ENCODE measurements around the gene SLC26A6. TPM values are rescaled to one million over a fixed set of nuclear protein-coding genes. Genes with fewer than 3 reads are reported as not detected.

The SLC26A6 gene
- total RNA-seq, 2 donors from 2014 or later, result 34.9 to 37.6 TPM

GRCh38 chr3:48592519-48593087 lies 42.7 kb downstream of the SLC26A6 start:
- Mint-ChIP-seq H3K9me3 (no peaks in the 10 kb centered on the region), H3K4me3 (no peak overlapping the region)

GRCh38 chr3:48591886-48592518 lies 43.3 kb downstream of the SLC26A6 start:
- no peak for ATAC-seq (replicated peaks)
- H3K4me1 Mint-ChIP-seq, result peaks cover 10% of the 10 kb centered on the region

More at GRCh38 chr3:48592519-48593087, 42.7 kb downstream of the SLC26A6 start:
- Mint-ChIP-seq H3K4me1 (peaks cover 10% of the 10 kb centered on the region), H3K27ac (no peak overlapping the region), H3K27me3 (peaks cover 37% of the 10 kb centered on the region), H3K36me3 (ENCODE audit: low read depth) (no peaks in the 10 kb centered on the region)
- ATAC-seq (replicated peaks), result no peak

GRCh38 chr3:48591436-48591835 lies 43.8 kb downstream of the SLC26A6 start:
- H3K4me3 Mint-ChIP-seq, result no peak overlapping the region
- no peak overlapping the region for H3K27ac Mint-ChIP-seq
- ATAC-seq (replicated peaks), result no peak
- peaks cover 10% of the 10 kb centered on the region for H3K4me1 Mint-ChIP-seq
- H3K9me3 Mint-ChIP-seq, result no peaks in the 10 kb centered on the region
- H3K27me3 Mint-ChIP-seq, result peaks cover 39% of the 10 kb centered on the region
- H3K36me3 Mint-ChIP-seq (ENCODE audit: low read depth), result no peaks in the 10 kb centered on the region

More at GRCh38 chr3:48591886-48592518, 43.3 kb downstream of the SLC26A6 start:
- no peaks in the 10 kb centered on the region for H3K9me3 Mint-ChIP-seq
- peaks cover 37% of the 10 kb centered on the region for H3K27me3 Mint-ChIP-seq
- H3K4me3 Mint-ChIP-seq, result no peak overlapping the region
- no peak overlapping the region for H3K27ac Mint-ChIP-seq
- H3K36me3 Mint-ChIP-seq (ENCODE audit: low read depth), result no peaks in the 10 kb centered on the region

GRCh38 chr3:48588230-48588629 lies 47.0 kb downstream of the SLC26A6 start:
- no peaks in the 10 kb centered on the region for H3K9me3 Mint-ChIP-seq
- no peak for ATAC-seq (replicated peaks)
- H3K27me3 Mint-ChIP-seq, result peaks cover 30% of the 10 kb centered on the region
- H3K36me3 Mint-ChIP-seq (ENCODE audit: low read depth), result no peaks in the 10 kb centered on the region
- peaks cover 6% of the 10 kb centered on the region for H3K4me1 Mint-ChIP-seq
- no peak overlapping the region for H3K4me3 Mint-ChIP-seq
- H3K27ac Mint-ChIP-seq, result no peak overlapping the region

- Mint-ChIP-seq H3K27ac (no peak overlapping the region), H3K4me3 (no peak overlapping the region), H3K27me3 (peaks cover 27% of the 10 kb centered on the region), H3K36me3 (ENCODE audit: low read depth) (no peaks in the 10 kb centered on the region), H3K4me1 (peaks cover 6% of the 10 kb centered on the region), H3K9me3 (no peaks in the 10 kb centered on the region)
- ATAC-seq (replicated peaks), result no peak
These were observed 47.6 kb downstream of the SLC26A6 start for GRCh38 chr3:48587686-48588085.

- H3K9me3 Mint-ChIP-seq, result no peaks in the 10 kb centered on the region
- H3K27me3 Mint-ChIP-seq, result peaks cover 18% of the 10 kb centered on the region
- no peak for ATAC-seq (replicated peaks)
- peak overlapping the region; percentile 20 for H3K27ac Mint-ChIP-seq
- no peaks in the 10 kb centered on the region for H3K36me3 Mint-ChIP-seq (ENCODE audit: low read depth)
- no peak overlapping the region for H3K4me3 Mint-ChIP-seq
- H3K4me1 Mint-ChIP-seq, result no peaks in the 10 kb centered on the region
These were observed 49.9 kb downstream of the SLC26A6 start for GRCh38 chr3:48585411-48585810.

- no peak for ATAC-seq (replicated peaks)
These were observed 50.4 kb downstream of the SLC26A6 start for GRCh38 chr3:48584836-48585235.

GRCh38 chr3:48581621-48582481 lies 53.4 kb downstream of the SLC26A6 start:
- no peak for ATAC-seq (replicated peaks)
- Mint-ChIP-seq H3K4me1 (no peaks in the 10 kb centered on the region), H3K9me3 (no peaks in the 10 kb centered on the region), H3K4me3 (no peak overlapping the region), H3K27ac (peak overlapping the region; percentile 32), H3K36me3 (ENCODE audit: low read depth) (no peaks in the 10 kb centered on the region), H3K27me3 (peaks cover 3% of the 10 kb centered on the region)

More at GRCh38 chr3:48584836-48585235, 50.4 kb downstream of the SLC26A6 start:
- H3K4me3 Mint-ChIP-seq, result no peak overlapping the region
- no peaks in the 10 kb centered on the region for H3K4me1 Mint-ChIP-seq
- H3K36me3 Mint-ChIP-seq (ENCODE audit: low read depth), result no peaks in the 10 kb centered on the region
- no peak overlapping the region for H3K27ac Mint-ChIP-seq
- H3K9me3 Mint-ChIP-seq, result no peaks in the 10 kb centered on the region
- peaks cover 16% of the 10 kb centered on the region for H3K27me3 Mint-ChIP-seq

GRCh38 chr3:48576647-48577046 lies 58.6 kb downstream of the SLC26A6 start:
- Mint-ChIP-seq H3K4me1 (no peaks in the 10 kb centered on the region), H3K9me3 (no peaks in the 10 kb centered on the region), H3K27me3 (no peaks in the 10 kb centered on the region), H3K4me3 (no peak overlapping the region), H3K27ac (no peak overlapping the region), H3K36me3 (ENCODE audit: low read depth) (no peaks in the 10 kb centered on the region)
- no peak for ATAC-seq (replicated peaks)

Other genes starting within 250 kb of the SLC26A6 start
- gene PLXNB1, start 205.4 kb downstream of the SLC26A6 start, total RNA-seq, result 1 to 10 TPM; 3.5 to 3.8 TPM
- 10 to 100 TPM; 15.5 to 28.4 TPM for gene CCDC51, start 195.3 kb downstream of the SLC26A6 start, total RNA-seq
- 100 to 1,000 TPM; 181 to 328 TPM for gene TMA7, start 195.2 kb downstream of the SLC26A6 start, total RNA-seq
- 10 to 100 TPM; 10.5 to 14.9 TPM for gene ATRIP, start 188.7 kb downstream of the SLC26A6 start, total RNA-seq
- 100 to 1,000 TPM; 112 to 113 TPM for gene SHISA5, start 131.3 kb downstream of the SLC26A6 start, total RNA-seq
- 100 to 1,000 TPM in 1 of 2 donors, 10 to 100 TPM in 1; 52.5 to 277 TPM for gene PFKFB4, start 78.7 kb downstream of the SLC26A6 start, total RNA-seq
- under 1 TPM in 1 of 2 donors, not detected in 1; 0.34 TPM for gene UCN2, start 71.7 kb downstream of the SLC26A6 start, total RNA-seq
- gene COL7A1, start 40.1 kb downstream of the SLC26A6 start, total RNA-seq, result 1 to 10 TPM; 6.1 to 6.3 TPM
- gene UQCRC1, start 25.8 kb downstream of the SLC26A6 start, total RNA-seq, result 100 to 1,000 TPM; 177 to 269 TPM
- gene TMEM89, start 13.7 kb downstream of the SLC26A6 start, total RNA-seq, result 1 to 10 TPM; 1.0 to 1.1 TPM
- gene CELSR3, start 27.4 kb upstream of the SLC26A6 start, total RNA-seq, result 10 to 100 TPM; 20.3 to 27.1 TPM
- gene NCKIPSD, start 50.5 kb upstream of the SLC26A6 start, total RNA-seq, result 100 to 1,000 TPM in 1 of 2 donors, 10 to 100 TPM in 1; 58.0 to 110 TPM
- gene IP6K2, start 81.8 kb upstream of the SLC26A6 start, total RNA-seq, result 10 to 100 TPM; 43.4 to 51.1 TPM
- 10 to 100 TPM; 23.1 to 44.5 TPM for gene PRKAR2A, start 212.4 kb upstream of the SLC26A6 start, total RNA-seq